ENCODE results near the gene GPRC5A.

Gene GPRC5A

DNA sequence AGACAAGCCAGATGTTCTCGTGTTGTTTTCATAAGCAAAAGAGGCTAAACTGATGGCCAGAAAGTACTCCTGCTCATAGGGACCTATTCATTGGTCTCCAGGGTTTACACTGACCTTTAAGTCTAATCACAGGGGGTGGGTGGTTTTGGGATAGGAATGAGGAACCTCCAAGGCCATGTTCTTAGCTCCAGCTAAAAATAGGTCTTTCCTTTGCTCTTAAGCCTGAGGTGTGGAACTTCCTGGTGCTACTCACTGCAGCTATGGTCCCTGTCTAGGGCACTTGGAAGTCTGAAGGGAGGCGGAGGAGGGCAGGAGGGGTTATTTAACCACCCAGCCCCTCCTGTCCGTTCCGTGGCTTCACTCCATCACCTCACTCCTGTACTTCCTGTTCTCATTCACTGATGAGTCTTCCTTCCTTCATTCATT lies 18.6 kb downstream of the GPRC5A start:
- no peak for DNase-seq

DNA sequence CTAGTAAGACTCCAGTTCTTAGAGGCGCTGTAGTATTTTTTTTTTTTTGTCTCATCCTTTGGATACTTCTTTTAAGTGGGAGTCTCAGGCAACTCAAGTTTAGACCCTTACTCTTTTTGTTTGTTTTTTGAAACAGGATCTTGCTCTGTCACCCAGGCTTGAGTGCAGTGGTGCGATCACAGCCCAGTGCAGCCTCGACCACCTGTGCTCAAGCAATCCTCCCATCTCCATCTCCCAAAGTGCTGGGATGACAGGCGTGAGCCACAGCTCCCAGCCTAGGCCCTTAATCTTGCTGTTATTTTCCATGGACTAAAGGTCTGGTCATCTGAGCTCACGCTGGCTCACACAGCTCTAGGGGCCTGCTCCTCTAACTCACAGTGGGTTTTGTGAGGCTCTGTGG lies 21.3 kb downstream of the GPRC5A start:
- DNase-seq, result no peak

- DNase-seq, result no peak
Observed at GRCh38 chr12:12915656-12916055, 24.3 kb downstream of the GPRC5A start.

DNA sequence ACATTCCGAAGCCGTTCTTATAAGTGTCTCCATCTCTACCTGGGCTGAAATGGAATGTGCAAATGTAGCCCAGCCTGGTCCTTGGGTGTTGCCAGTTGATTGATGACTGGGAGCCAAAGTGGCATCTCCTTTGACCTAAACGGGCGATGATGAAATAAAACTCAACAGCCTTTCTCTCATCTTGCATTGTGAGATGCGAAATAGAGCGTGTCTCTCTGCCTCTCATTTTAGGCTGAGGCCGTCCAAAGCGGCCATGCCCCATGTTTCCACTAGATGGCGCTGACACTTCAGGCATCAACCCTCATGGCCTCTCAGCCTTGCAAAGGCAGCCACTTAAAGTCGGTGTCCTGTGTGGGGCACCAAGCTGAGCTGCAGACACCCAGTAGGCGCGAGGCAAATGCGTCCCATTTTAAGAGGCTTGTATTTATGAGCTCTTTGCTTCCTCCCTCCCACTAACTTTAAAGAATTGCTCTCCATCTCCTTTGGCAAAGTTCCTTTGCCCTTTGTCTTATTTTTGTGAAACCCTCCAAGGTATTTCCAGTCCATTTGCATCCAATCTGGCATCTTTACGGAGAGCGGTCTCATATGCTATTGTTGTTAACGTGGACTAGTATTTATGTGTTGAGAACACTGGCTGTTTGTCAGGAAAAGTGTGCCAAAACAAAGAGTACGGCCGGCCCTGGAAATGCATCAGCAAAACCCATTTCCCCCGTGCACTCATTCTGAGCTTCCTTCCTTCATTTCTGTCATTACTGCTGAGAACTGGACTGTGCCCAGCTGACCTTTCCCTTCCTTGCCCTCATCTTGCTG lies 25.0 kb downstream of the GPRC5A start:
- peak; percentile 94 for DNase-seq

GRCh38 chr12:12917517-12917916 lies 26.2 kb downstream of the GPRC5A start:
- DNase-seq, result no peak

DNA sequence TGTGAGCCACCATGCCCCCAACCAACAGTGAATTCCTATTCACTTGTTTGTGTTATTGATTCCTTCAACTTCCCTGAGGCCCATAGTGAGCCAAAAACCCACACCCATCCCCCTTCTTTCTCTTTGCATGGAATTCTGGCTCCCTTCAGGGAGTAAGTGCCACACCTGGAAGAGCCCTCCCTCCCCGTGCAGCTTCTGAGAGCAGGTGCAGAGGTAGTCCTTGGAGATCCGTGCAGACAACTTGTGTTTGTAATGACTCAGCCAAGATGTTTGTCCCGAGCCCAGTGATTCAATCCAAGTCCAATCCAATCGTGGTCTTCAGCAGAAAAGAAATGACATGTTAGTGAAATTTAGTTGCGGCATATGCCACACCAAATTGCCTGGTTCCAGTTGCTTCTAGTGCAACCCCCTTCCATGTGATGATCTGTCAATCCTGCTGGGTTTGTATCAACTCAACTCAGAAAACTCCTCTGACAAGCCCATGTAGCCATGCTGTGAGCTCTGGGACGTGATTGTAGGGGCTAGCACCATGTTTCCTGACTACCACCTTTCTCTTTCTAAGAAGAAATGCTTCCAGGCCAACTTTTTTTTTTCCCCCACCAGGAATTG lies 27.5 kb downstream of the GPRC5A start:
- DNase-seq, result no peak

- no peak for DNase-seq
Observed at GRCh38 chr12:12919666-12920435, 28.5 kb downstream of the GPRC5A start.

DNA sequence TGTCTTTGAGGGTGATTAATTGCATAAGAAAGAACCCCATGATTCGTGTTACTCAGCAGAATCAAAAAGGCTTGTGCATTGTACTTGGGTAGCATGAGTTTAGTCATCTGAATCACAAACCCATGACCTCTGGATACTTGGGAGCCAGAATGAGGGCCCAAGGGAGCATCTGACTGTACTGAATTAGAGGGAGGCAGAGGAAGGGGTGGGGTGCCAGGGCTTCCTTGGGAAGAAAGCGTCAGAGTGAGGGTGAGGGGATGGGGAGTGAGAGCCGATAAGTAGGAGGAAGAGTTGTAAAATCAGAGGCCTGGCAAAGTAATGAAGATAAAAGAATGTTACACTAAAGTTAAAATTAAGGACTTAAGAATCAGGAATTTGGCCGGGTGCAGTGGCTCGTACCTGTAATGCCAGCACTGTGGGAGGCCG lies 30.8 kb downstream of the GPRC5A start:
- no peak for DNase-seq

DNA sequence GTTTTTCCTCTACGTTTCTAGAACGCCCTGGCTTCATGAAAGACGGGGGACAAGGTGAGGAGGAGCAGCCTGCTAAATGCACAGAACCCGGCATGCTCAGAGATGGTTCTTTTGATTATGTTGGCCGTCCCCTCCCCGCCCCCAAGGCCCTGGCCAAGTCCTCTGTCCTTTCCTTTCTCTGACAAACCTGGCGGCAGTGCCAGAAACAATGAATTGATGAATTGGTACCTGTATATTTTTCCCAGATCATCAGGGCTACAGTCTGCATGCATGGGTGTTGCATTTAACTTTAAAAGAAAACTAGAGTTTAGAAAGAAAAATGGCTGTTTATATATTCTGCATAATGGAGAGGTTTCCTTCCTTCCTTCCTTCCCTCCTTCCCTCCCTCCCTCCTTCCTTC lies 31.6 kb downstream of the GPRC5A start:
- DNase-seq, result no peak

DNA sequence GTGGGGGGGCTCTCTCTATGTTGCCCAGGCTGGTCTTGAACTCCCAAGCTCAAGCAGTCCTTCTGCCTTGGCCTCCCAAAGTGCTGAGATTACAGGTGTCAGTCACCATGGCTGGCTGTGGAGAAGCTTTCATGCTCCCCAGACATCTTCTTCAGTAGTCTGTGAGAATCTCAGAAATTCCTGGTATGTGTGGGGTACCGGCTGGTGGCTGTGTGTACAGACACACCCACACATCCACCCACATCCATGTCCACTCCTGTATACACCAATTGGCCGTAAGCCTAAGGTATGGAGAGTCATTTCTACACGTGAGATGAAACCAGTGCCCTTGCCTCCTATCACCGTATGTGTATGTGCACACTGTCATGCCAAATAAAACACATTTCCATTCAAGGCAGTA lies 32.8 kb downstream of the GPRC5A start:
- no peak for DNase-seq

GRCh38 chr12:12925388-12925787 lies 34.0 kb downstream of the GPRC5A start:
- no peak for DNase-seq

GRCh38 chr12:12926571-12927071 lies 35.3 kb downstream of the GPRC5A start:
- DNase-seq, result no peak

DNA sequence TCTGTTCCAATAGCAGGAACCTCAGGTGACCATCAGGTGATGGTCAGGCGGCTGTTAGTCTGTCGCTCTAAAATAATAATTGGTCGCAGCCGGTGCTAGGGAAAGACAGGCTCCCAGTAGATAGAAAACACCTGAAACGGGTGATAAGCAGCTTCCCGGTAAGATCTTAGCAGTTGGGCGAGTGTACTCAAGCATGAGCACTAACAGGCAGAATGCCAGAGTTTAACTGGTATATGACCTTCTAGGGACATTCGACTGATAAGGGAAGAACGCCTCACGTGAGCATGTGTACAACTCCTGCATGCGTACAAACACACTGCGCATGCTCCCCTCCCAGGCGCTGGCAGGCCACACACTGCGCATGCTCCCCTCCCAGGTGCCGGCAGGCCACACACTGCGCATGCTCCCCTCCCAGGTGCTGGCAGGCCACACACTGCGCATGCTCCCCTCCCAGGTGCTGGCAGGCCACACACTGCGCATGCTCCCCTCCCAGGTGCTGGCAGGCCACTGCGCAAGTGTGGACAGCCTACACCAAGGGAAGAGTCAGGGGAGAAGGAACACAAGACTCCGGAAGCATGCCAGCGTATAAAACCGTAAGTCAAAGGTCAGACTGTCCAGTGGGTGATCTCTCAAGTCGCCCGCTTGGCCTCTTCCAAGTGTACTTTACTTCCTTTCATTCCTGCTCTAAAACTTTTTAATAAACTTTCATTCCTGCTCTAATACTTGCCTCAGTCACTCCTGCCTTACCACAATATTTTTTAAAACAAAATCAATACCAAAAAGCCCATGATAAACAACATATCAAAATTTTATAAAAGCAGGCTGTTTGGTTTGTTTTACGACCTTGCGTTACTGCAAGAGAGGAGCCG lies 36.1 kb downstream of the GPRC5A start:
- DNase-seq, result peak; percentile 72

DNA sequence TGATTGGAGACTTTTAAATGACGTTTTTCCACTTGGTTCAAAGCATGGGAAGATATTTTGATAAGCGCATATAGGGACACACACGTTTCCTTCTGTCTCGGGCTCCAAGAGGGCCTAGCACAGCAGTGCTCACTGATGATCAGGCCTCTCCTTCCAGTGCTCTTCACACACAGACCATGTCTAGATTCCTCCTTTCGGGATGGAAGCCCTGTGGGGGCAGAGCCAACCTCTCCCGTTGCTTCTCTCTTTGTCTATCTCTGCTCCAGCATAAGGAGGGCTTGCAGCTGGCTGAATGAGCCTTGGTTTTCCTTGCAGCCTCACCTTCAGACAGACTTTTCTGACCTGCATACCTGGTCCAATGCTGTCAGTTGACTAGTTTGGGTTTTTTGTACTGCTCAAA lies 38.3 kb downstream of the GPRC5A start:
- no peak for DNase-seq

GRCh38 chr12:12930633-12931219 lies 39.4 kb downstream of the GPRC5A start:
- DNase-seq, result no peak

DNA sequence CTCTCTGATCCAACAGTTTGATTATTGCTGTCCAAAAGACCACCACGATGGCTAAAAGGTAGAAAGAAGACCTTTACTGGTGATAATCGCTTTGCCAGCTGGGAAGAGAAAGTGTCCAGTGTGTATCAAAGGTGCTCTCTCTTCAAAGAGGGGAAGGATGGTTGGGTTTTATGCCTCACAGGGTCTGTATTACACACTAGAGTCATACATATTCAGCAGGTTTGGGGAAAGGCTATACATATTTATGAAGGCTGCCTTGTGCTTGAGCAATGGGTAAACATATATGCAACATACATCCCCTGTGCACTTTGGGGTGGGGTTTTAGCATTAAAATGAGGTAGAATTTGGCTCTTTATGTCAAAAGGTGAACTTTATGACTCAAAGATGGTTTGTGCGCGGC lies 42.4 kb downstream of the GPRC5A start:
- no peak for DNase-seq

- no peak for DNase-seq
Observed at GRCh38 chr12:12934556-12934955, 43.2 kb downstream of the GPRC5A start.

DNA sequence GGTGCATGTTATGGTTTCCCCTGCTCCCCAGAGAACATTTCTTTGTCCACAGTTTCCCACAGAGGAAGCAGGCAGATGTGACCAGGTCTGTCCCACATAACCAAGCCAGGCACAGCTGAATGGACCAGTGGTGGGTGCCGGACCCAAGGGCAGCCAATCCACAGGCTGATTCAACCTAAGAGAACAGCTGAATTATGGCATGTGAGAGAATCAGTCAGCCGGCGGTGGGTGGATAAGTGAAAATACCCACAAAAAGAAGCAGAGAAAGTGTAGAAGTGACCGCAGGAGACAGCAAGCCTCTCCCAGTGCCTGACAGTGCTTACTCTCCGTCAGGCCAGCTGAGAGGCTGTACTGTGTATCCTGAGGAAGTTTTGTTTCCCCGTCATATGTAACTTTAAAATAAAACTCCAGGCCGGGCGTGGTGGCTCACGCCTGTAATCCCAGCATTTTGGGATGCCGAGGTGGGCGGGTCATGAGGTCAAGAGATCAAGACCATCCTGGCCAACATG lies 45.7 kb downstream of the GPRC5A start:
- no peak for DNase-seq

- no peak for DNase-seq
Observed at GRCh38 chr12:12938541-12938940, 47.2 kb downstream of the GPRC5A start.

DNA sequence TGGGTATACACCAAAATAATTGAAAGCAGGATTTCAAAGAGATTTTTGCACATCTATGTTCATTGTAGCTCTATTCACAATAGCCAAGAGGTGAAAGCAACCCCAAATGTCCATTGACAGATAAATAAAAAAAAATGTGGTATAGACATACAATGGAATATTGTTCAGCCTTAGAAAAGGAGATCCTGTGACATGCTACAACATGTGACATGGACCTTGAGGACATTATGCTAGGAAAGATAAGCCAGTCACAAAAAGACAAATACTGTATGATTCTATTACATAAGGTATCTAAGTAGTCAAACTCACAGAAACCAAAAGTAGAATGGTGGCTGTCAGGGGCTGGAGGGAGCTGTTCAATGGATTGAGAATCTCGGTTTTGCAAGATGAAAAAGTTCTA lies 48.5 kb downstream of the GPRC5A start:
- no peak for DNase-seq

- DNase-seq, result no peak
Observed at GRCh38 chr12:12941450-12942350, 50.3 kb downstream of the GPRC5A start.

Measured in NCI-H1694 (cell line).